Right lobe of liver (tissue), 4 donors: Measurements from ENCODE around the gene LPAR1.

ENCODE experiments used
- POLR2A ChIP-seq: fragments of 450-650 bp; IDR thresholded peaks from one replicate; pipeline ENCODE4 v1.6.1; 2017; ENCODE audit warnings: antibody characterized with exemption, mild to moderate bottlenecking
- TF ChIP-seq, protein P1 (sequence below), 4 donors: fragments of 200-600 bp in 3 of 4; fragments of 450-650 bp in 1 of 4; IDR thresholded peaks; one replicate each; pipeline versions ENCODE4 v1.5.1 to v1.8.0; 2016 to 2022; ENCODE audit warnings: antibody characterized with exemption in 4 of 4, mild to moderate bottlenecking in 2 of 4
- donor health status: DM: no; HTN: no; CAD: no.
- donor health status: DM: no; HTN: no; CAD: no.
- donor health status: DM: no; HTN: yes; CAD: no.

DNA sequence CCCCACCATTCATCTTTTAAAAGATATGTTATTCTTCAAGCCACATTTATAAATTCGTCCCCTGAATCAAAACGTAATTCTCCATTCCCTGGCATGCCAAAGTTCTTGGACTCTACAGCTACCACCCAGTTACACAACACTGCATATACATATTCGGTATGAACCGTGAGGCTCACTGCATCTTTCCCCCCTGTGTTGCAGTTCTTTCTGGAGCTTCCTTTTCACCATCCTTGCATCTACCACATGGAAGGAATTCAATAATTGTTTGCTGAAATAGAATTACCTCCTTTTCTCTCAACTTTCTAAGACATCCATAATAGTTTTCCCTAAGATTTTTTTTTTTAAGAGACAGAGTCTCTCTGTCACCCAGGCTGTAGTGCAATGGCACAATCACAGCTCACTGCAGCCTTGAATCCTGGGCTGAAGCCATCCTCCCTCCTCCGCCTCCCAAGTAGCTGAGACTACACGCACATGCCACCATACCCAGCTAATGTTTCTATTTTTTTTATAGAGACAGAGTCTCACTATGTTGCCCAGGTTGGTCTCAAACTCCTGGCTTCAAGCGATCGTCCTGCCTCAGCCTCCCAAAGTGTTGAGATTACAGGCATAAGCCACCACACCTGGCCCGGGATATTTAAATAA is 3.3 kb downstream of the LPAR1 start:
- TF ChIP-seq, protein P1, sequence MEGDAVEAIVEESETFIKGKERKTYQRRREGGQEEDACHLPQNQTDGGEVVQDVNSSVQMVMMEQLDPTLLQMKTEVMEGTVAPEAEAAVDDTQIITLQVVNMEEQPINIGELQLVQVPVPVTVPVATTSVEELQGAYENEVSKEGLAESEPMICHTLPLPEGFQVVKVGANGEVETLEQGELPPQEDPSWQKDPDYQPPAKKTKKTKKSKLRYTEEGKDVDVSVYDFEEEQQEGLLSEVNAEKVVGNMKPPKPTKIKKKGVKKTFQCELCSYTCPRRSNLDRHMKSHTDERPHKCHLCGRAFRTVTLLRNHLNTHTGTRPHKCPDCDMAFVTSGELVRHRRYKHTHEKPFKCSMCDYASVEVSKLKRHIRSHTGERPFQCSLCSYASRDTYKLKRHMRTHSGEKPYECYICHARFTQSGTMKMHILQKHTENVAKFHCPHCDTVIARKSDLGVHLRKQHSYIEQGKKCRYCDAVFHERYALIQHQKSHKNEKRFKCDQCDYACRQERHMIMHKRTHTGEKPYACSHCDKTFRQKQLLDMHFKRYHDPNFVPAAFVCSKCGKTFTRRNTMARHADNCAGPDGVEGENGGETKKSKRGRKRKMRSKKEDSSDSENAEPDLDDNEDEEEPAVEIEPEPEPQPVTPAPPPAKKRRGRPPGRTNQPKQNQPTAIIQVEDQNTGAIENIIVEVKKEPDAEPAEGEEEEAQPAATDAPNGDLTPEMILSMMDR (IDR thresholded peaks at IDR 0.05): no peak
- TF ChIP-seq POLR2A: no peak
